Esophagus muscularis mucosa (tissue), 4 donors: ENCODE results near the gene SRRM3. TPM values are rescaled to one million over a fixed set of nuclear protein-coding genes. Genes with fewer than 3 reads are reported as not detected.

Experiments used
- DNase-seq: peaks from one replicate; pipeline ENCODE4 v3.0.0-alpha.2; 2017; ENCODE audit errors: extremely low spot score
- H3K27ac ChIP-seq, 4 donors: fragments of 200-600 bp; sonication (generic); replicated peaks in 1 of 4; 1 replicate in 3 of 4; 2 replicates in 1 of 4; pipeline ENCODE4 v1.5.1; 2016 to 2019; ENCODE audit warnings: mild to moderate bottlenecking in 1 of 4
- H3K27me3 ChIP-seq, 4 donors: fragments of 200-600 bp; sonication (generic); one replicate each; pipeline versions ENCODE4 v1.5.1 to v1.6.0; 2016 to 2019
- H3K36me3 ChIP-seq, 4 donors: fragments of 200-600 bp; sonication (generic); one replicate each; pipeline ENCODE4 v1.5.1; 2016 to 2019
- H3K4me1 ChIP-seq, 4 donors: fragments of 200-600 bp; sonication (generic); one replicate each; pipeline ENCODE4 v1.5.1; 2016 to 2019
- H3K4me3 ChIP-seq, 4 donors: fragments of 200-600 bp; sonication (generic); 1 replicate in 2 of 4; 2 replicates in 2 of 4; pipeline ENCODE4 v1.5.1; 2016 to 2019; ENCODE audit warnings: mild to moderate bottlenecking in 4 of 4, moderate library complexity in 1 of 4
- H3K9me3 ChIP-seq, 4 donors: fragments of 200-600 bp; sonication (generic); 1 replicate in 3 of 4; 2 replicates in 1 of 4; pipeline ENCODE4 v1.5.1; 2016 to 2019
- CTCF ChIP-seq, 3 experiments: fragments of 200-600 bp in 2 of 3; fragments of 450-650 bp in 1 of 3; sonication (generic) in 2 of 3; IDR thresholded peaks; one replicate each; pipeline ENCODE4 v1.5.1; 2017 to 2019; ENCODE audit warnings: antibody characterized with exemption in 3 of 3, mild to moderate bottlenecking in 2 of 3, moderate library complexity in 1 of 3
- EP300 ChIP-seq: sonication (generic); formaldehyde crosslinking; IDR thresholded peaks from one replicate; pipeline ENCODE4 v1.6.1; 2017; ENCODE audit warnings: antibody characterized with exemption
- POLR2A ChIP-seq: fragments of 450-650 bp; IDR thresholded peaks from one replicate; pipeline ENCODE4 v1.6.1; 2017; ENCODE audit warnings: antibody characterized with exemption, moderate library complexity, mild to moderate bottlenecking, low read depth
- POLR2AphosphoS5 ChIP-seq, 2 donors: sonication (generic); formaldehyde crosslinking; IDR thresholded peaks; one replicate each; pipeline ENCODE4 v1.6.1; 2017; ENCODE audit warnings: antibody characterized with exemption in 2 of 2
- WGBS: methylation state at CpG from one replicate; pipeline ENCODE4 v1.1.5; 2018; 5-methylcytosine and 5-hydroxymethylcytosine counted together
- intact Hi-C: fragments of 100-400 bp; cut with DNase I; formaldehyde crosslinking; loops from one replicate; pipeline ENCODE4 v1.15.1; 2023
- total RNA-seq, 4 donors: library from RNA; depleted of rRNA; stranded (reverse); fragments of >200 nt; gene quantifications; one replicate each; pipeline versions ENCODE4 v1.1.0 to v1.2.1, GENCODE V29; 2016

SRRM3 gene
- total RNA-seq, 4 donors from 2014 or later, result 2.1 to 4.9 (median 2.7) TPM

- no peaks in the 10 kb centered on the region for H3K36me3 ChIP-seq
- no peak overlapping the region for H3K27ac ChIP-seq
- DNase-seq, result no peak
- peaks cover 0 to 92% (median 28%) of the 10 kb centered on the region in 4 donors for H3K27me3 ChIP-seq
- H3K4me1 ChIP-seq, result peaks cover 4 to 10% (median 9%) of the 10 kb centered on the region in 4 donors
- H3K4me3 ChIP-seq, result no peak overlapping the region
- intact Hi-C loops, result no loop called here
- H3K9me3 ChIP-seq, result no peaks in the 10 kb centered on the region
- TF ChIP-seq CTCF (IDR thresholded peaks at IDR 0.05), result no peak
- TF ChIP-seq POLR2A, result no peak
- TF ChIP-seq EP300, result no peak
- no peak for TF ChIP-seq POLR2AphosphoS5 (IDR thresholded peaks at IDR 0.05)
- WGBS, result 73% methylated on average over 5 of the region's 5 CpGs
Measured at GRCh38 chr7:76233538-76234281, 32.0 kb downstream of the SRRM3 start.

DNA sequence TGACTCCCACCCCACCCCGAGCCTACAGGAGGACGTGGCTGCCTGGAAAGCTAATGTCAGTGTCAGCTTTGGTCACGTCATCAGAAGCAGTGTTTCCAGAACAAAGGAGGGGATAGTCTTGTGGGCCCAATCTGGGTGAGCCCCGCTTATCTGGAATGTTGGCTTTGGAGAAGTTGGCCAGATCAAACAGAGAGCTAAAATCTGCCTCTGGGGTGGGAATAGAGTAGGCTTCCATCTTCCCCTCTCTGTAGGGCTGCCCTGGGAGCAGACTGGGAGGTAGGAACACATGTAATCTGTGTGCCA is 32.5 kb downstream of the SRRM3 start:
- H3K4me1 ChIP-seq, result peaks cover 4 to 10% (median 9%) of the 10 kb centered on the region in 4 donors
- no peak overlapping the region for H3K4me3 ChIP-seq
- WGBS, result 56% methylated on average over 4 of the region's 4 CpGs
- H3K27me3 ChIP-seq, result peaks cover 0 to 91% (median 31%) of the 10 kb centered on the region in 4 donors
- no peak for DNase-seq
- TF ChIP-seq POLR2AphosphoS5 (IDR thresholded peaks at IDR 0.05), result no peak
- no peak for TF ChIP-seq EP300
- TF ChIP-seq CTCF (IDR thresholded peaks at IDR 0.05), result no peak
- no peak for TF ChIP-seq POLR2A
- no peak overlapping the region for H3K27ac ChIP-seq
- no peaks in the 10 kb centered on the region for H3K36me3 ChIP-seq
- no peaks in the 10 kb centered on the region for H3K9me3 ChIP-seq
- intact Hi-C loops, result no loop called here

- H3K27ac ChIP-seq, result no peak overlapping the region
Measured at GRCh38 chr7:76234931-76235441, 33.3 kb downstream of the SRRM3 start.

DNA sequence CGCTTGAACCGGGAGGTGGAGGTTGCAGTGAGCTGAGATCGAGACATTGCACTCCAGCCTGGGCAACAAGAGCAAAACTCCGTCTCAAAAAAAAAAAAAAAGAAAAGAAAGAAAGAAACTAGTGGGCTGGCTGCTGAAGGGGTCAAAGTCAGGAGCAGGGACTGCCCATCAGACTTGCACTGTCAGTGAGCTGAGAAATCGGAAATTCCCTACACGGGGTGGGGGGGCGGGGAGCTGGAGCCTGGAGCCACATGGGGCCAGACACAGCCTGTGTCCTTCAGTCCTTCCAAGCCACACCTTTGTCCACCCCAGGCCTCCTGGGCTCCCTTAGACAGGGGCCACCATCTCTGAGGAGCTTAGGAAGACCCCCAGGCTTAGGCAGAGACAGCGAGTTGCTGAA is 34.5 kb downstream of the SRRM3 start:
- intact Hi-C loops, result no loop called here
- Histone ChIP-seq H3K4me3 (no peak overlapping the region), H3K36me3 (no peaks in the 10 kb centered on the region), H3K4me1 (peaks cover 4 to 10% (median 9%) of the 10 kb centered on the region in 4 donors), H3K27me3 (peaks cover 0 to 74% (median 30%) of the 10 kb centered on the region in 4 donors), H3K9me3 (no peaks in the 10 kb centered on the region), H3K27ac (no peak overlapping the region)
- no peak for DNase-seq
- TF ChIP-seq POLR2A, result no peak
- no peak for TF ChIP-seq CTCF (IDR thresholded peaks at IDR 0.05)
- TF ChIP-seq EP300, result no peak
- TF ChIP-seq POLR2AphosphoS5 (IDR thresholded peaks at IDR 0.05), result no peak
- 76% methylated on average over 8 of the region's 8 CpGs for WGBS

More at GRCh38 chr7:76234931-76235441, 33.3 kb downstream of the SRRM3 start:
- intact Hi-C loops, result no loop called here
- no peak for TF ChIP-seq POLR2AphosphoS5 (IDR thresholded peaks at IDR 0.05)
- no peak for TF ChIP-seq POLR2A
- Histone ChIP-seq H3K4me1 (peaks cover 4 to 10% (median 9%) of the 10 kb centered on the region in 4 donors), H3K9me3 (no peaks in the 10 kb centered on the region), H3K27me3 (peaks cover 0 to 87% (median 31%) of the 10 kb centered on the region in 4 donors), H3K36me3 (no peaks in the 10 kb centered on the region), H3K4me3 (peak overlapping the region; percentile 23 to 45 (median 39))
- DNase-seq, result no peak
- 6% methylated on average over 17 of the region's 48 CpGs for WGBS

DNA sequence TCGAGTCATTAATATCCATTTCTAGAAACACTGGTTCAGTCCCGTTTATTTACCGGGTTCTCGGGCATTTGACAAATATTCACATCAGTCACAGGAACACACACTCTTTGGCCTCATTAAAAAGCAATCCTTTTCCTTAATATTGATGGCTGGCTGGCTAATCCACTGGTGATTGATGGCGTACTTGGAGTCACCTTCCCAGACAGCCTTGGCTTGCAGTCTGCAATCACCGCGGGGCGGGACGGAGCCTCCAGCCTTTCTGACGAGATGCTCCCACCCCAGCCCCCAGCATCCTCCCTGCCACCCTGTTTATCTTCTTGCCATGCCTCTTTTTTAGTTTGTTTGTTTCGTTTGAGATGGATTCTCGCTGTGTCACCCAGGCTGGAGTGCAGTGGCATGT is 36.6 kb downstream of the SRRM3 start:
- H3K36me3 ChIP-seq, result no peaks in the 10 kb centered on the region
- TF ChIP-seq EP300 (no peak), POLR2A (no peak), CTCF (IDR thresholded peaks at IDR 0.05) (no peak), POLR2AphosphoS5 (IDR thresholded peaks at IDR 0.05) (no peak)
- intact Hi-C loops, result no loop called here
- no peaks in the 10 kb centered on the region for H3K9me3 ChIP-seq
- H3K4me1 ChIP-seq, result peaks cover 4 to 10% (median 9%) of the 10 kb centered on the region in 4 donors
- DNase-seq, result no peak
- H3K4me3 ChIP-seq, result no peak overlapping the region
- peaks cover 0 to 58% (median 16%) of the 10 kb centered on the region in 4 donors for H3K27me3 ChIP-seq
- WGBS, result 29% methylated on average over 12 of the region's 12 CpGs
- H3K27ac ChIP-seq, result no peak overlapping the region
